ENCODE measurements around the gene CDH23.

DNA sequence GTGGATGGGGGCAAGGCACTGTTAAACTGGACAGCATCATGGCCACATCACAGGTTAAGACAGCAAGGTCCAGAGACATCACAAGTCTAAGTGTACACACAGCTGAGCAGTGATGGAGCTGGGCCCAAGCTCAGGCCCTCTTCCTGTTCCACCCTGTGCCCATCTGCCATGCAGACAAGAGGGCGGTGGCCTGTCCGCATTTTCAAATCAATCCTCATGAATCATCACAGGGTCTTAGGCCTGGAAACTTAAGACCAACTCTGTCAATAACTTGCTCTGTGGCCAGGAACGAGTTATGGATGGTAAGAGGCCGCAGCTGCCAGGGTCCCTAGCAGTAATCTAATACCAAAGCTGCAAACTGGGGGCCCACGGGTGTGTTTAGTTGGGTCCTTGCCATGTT lies 319.7 kb downstream of the CDH23 start:
- TF ChIP-seq MYB (IDR thresholded peaks at IDR 0.05; ENCODE audit: borderline replicate concordance, low read depth, low read length): no peak
- no peak for TF ChIP-seq POLR2AphosphoS5 (IDR thresholded peaks at IDR 0.05; ENCODE audit: low read length)
- TF ChIP-seq, protein P1, sequence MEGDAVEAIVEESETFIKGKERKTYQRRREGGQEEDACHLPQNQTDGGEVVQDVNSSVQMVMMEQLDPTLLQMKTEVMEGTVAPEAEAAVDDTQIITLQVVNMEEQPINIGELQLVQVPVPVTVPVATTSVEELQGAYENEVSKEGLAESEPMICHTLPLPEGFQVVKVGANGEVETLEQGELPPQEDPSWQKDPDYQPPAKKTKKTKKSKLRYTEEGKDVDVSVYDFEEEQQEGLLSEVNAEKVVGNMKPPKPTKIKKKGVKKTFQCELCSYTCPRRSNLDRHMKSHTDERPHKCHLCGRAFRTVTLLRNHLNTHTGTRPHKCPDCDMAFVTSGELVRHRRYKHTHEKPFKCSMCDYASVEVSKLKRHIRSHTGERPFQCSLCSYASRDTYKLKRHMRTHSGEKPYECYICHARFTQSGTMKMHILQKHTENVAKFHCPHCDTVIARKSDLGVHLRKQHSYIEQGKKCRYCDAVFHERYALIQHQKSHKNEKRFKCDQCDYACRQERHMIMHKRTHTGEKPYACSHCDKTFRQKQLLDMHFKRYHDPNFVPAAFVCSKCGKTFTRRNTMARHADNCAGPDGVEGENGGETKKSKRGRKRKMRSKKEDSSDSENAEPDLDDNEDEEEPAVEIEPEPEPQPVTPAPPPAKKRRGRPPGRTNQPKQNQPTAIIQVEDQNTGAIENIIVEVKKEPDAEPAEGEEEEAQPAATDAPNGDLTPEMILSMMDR (IDR thresholded peaks at IDR 0.05 in 2 of 3, conservative IDR thresholded peaks at IDR 0.05 in 1 of 3; ENCODE audit: control insufficient read depth in 2 of 3, extremely low read depth in 1 of 3, insufficient read depth in 1 of 3, low read depth in 3 of 3, low read length in 3 of 3): no peak
- no peak for TF ChIP-seq ATF7 (IDR thresholded peaks at IDR 0.05; ENCODE audit: low read depth)
- TF ChIP-seq, protein P2, sequence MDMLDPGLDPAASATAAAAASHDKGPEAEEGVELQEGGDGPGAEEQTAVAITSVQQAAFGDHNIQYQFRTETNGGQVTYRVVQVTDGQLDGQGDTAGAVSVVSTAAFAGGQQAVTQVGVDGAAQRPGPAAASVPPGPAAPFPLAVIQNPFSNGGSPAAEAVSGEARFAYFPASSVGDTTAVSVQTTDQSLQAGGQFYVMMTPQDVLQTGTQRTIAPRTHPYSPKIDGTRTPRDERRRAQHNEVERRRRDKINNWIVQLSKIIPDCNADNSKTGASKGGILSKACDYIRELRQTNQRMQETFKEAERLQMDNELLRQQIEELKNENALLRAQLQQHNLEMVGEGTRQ (IDR thresholded peaks at IDR 0.05; ENCODE audit: borderline replicate concordance, low read depth, low read length): no peak
- no peak for TF ChIP-seq IKZF1 (conservative IDR thresholded peaks at IDR 0.05)
- TF ChIP-seq FOXM1 (IDR thresholded peaks at IDR 0.05; ENCODE audit: low read depth, low read length): no peak

Measured in GM12878 (cell line).